Activated T-helper 1 cell treated with anti-CD3 and anti-CD28 coated beads, Interleukin-12 subunit alpha, Interleukin-12 subunit beta, Interleukin-2, Interleukin-4 antibody, amounts not matched to agents 30 ng/mL and 10 ng/mL and 1 ng/mL, durations not matched to agents 14 hours and 24 hours and 36 hours (primary cell): ENCODE measurements around the gene OOSP4A. TPM values are rescaled to one million over a fixed set of nuclear protein-coding genes. Genes with fewer than 3 reads are reported as not detected.

Experiments
- DNase-seq: peaks from one replicate; pipeline ENCODE4 v3.0.0; 2021; ENCODE audit warnings: low spot score
- H3K27ac Mint-ChIP-seq: one replicate; pipeline ENCODE4 v1.8.0; 2021; ENCODE audit warnings: mild to moderate bottlenecking, mixed read lengths
- H3K27me3 Mint-ChIP-seq: one replicate; pipeline ENCODE4 v1.8.0; 2022; ENCODE audit warnings: mild to moderate bottlenecking, moderate library complexity, mixed read lengths; ENCODE audit not compliant: insufficient read depth
- H3K36me3 Mint-ChIP-seq: one replicate; pipeline ENCODE4 v1.8.0; 2021; ENCODE audit warnings: low read depth, mixed read lengths
- H3K4me1 Mint-ChIP-seq: one replicate; pipeline ENCODE4 v1.8.0; 2021; ENCODE audit warnings: low read depth, mixed read lengths
- H3K4me3 Mint-ChIP-seq: one replicate; pipeline ENCODE4 v1.8.0; 2021; ENCODE audit warnings: mild to moderate bottlenecking, moderate library complexity, mixed read lengths
- H3K9me3 Mint-ChIP-seq: one replicate; pipeline ENCODE4 v1.8.0; 2021; ENCODE audit warnings: mixed read lengths
- intact Hi-C: fragments of 100-400 bp; cut with micrococcal nuclease; formaldehyde crosslinking; loops from one replicate; pipeline ENCODE4 v1.15.1; 2024
- total RNA-seq: library from RNA; stranded (reverse); gene quantifications from 2 replicates; pipeline ENCODE4 v1.2.3, GENCODE V29; 2022

The OOSP4A gene
- total RNA-seq, 1 donor from 2014 or later: not detected

DNA sequence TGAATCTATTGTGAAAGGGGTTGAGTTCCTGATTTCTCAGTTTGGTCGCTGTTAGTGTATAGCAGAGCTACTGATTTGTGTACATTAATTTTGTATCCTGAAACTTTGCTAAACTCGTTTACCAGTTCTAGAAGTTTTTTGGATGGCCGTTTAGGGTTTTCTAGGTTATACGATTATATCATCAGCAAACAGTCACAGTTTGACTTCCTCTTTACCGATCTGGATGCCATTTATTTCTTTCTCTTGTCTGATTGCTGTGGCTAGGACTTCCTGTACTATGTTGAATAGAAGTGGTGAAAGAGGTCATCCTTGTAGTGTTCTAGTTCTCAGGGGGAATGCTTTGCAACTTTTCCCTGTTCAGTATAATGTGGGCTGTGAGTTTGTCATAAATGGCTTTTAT lies 28.6 kb downstream of the OOSP4A start:
- Mint-ChIP-seq H3K4me1 (no peaks in the 10 kb centered on the region), H3K9me3 (peaks cover 12% of the 10 kb centered on the region), H3K27me3 (no peaks in the 10 kb centered on the region), H3K27ac (no peak overlapping the region), H3K36me3 (no peaks in the 10 kb centered on the region), H3K4me3 (no peak overlapping the region)
- intact Hi-C loops: no loop called here
- no peak for DNase-seq

DNA sequence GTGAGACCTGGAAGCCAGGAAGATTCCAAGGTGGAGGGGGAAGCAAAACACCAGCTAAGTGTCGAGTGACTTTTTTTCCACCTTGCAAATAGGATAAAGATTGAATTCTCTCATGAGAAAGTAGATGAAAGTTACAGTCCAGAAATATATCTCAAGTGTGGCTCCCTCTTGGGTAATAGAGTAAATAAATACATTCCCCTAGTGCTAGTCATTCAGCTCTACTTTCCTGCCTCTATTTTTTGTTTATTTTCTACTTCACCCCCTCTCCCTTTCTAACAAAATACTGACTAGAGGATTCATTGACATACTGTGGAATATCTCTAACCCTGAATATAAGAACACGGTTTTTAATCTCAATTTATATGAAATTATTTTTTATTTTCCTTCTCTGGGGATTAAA lies 34.0 kb downstream of the OOSP4A start:
- intact Hi-C loops: no loop called here
- H3K4me3 Mint-ChIP-seq: no peak overlapping the region
- H3K4me1 Mint-ChIP-seq: no peaks in the 10 kb centered on the region
- DNase-seq: no peak
- H3K27me3 Mint-ChIP-seq: no peaks in the 10 kb centered on the region
- H3K36me3 Mint-ChIP-seq: no peaks in the 10 kb centered on the region
- no peak overlapping the region for H3K27ac Mint-ChIP-seq
- no peaks in the 10 kb centered on the region for H3K9me3 Mint-ChIP-seq

DNA sequence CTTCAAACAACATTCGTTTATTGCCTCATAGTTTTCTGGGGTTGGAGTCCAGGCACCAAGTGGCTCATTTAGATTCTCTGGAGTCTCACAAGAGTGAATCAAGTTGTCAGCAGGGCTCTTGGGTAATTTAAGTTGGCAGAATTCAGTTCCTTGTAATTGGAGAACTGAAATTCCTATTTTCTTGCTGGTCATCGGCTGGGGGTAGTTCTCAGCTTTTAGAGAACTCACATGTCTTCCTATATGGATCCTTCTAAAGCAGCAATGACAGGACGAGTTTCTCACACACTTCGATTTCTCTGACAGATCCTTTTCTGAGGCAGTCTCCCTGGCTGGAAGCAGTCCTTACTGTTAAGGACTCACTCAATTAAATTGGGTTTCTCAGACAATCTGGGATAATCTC lies 35.9 kb downstream of the OOSP4A start:
- Mint-ChIP-seq H3K27me3 (no peaks in the 10 kb centered on the region), H3K4me3 (no peak overlapping the region), H3K36me3 (no peaks in the 10 kb centered on the region), H3K9me3 (no peaks in the 10 kb centered on the region), H3K4me1 (no peaks in the 10 kb centered on the region), H3K27ac (no peak overlapping the region)
- DNase-seq: no peak
- intact Hi-C loops: no loop called here

DNA sequence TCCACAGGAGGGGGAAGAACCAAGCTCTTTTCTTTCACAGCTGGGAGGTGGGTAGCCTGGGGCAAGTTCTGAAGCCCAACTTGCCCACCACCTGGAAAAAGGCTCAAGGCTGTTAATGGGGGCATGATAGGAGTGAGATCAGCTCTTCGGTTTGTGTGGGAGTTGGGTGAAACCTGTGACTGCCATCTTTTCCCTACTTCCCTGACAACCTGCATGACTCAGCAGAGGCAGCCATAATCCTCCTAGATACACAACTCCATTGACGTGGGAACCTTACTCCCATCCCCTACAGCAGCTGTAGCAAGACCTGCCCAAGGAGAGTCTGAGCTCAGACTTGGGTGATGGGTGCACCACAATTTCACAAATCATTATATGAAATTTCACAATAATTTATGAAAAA lies 39.9 kb downstream of the OOSP4A start:
- no peak overlapping the region for H3K27ac Mint-ChIP-seq
- H3K27me3 Mint-ChIP-seq: no peaks in the 10 kb centered on the region
- H3K4me3 Mint-ChIP-seq: no peak overlapping the region
- intact Hi-C loops: no loop called here
- H3K4me1 Mint-ChIP-seq: no peaks in the 10 kb centered on the region
- DNase-seq: no peak
- H3K9me3 Mint-ChIP-seq: no peaks in the 10 kb centered on the region
- no peaks in the 10 kb centered on the region for H3K36me3 Mint-ChIP-seq

DNA sequence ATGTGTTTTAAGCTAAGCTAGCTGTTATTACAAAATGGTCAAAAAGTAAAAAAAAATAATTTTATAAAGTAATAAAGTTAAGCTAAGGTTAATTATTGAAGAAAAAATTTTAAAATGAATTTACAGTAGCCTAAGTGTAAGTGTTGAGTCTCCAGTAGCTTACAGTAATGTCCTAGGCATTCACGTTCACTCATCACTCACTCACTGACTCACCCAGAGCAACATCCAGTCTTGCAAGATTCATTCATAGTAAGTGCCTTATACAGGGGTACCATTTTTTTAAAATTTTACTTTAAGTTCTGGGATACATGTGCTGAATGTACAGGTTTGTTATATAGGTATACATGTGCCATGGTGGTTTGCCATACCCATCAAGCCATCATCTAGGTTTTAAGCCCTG lies 41.5 kb downstream of the OOSP4A start:
- intact Hi-C loops: no loop called here
- H3K9me3 Mint-ChIP-seq: no peaks in the 10 kb centered on the region
- H3K27ac Mint-ChIP-seq: no peak overlapping the region
- H3K4me3 Mint-ChIP-seq: no peak overlapping the region
- no peaks in the 10 kb centered on the region for H3K27me3 Mint-ChIP-seq
- no peak for DNase-seq
- no peaks in the 10 kb centered on the region for H3K4me1 Mint-ChIP-seq
- no peaks in the 10 kb centered on the region for H3K36me3 Mint-ChIP-seq

DNA sequence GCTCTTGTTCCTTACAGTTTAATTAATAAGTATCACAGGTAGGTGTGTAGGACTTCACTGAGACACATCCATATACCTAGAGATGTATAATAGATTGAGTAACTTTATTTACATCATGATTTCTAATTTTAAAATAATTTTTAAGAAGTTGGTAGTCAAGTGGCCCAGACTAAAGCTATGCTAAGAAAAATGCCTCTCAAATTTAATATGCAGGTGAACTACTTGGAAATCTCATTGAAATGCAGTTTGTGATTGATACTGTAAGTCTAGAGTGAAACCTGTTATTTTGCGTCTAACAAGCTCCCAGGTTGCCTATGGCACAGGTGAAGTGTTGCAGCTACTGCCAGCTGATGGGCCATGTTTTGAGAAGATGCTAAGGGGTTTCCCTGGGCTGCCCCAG lies 53.0 kb downstream of the OOSP4A start, which contains the start of gene OOSP4B:
Gene OOSP4B, plus strand, starts transcription at position 301 of the 400 bp plus-strand sequence.
- Mint-ChIP-seq H3K27ac (no peak within 1 kb of the TSS), H3K36me3 (no peaks in the 10 kb centered on the region), H3K4me3 (no peak within 1 kb of the TSS), H3K27me3 (peaks cover 2% of the 10 kb centered on the region), H3K4me1 (no peaks in the 10 kb centered on the region), H3K9me3 (no peaks in the 10 kb centered on the region)
- no peak for DNase-seq
- intact Hi-C loops: no loop called here

DNA sequence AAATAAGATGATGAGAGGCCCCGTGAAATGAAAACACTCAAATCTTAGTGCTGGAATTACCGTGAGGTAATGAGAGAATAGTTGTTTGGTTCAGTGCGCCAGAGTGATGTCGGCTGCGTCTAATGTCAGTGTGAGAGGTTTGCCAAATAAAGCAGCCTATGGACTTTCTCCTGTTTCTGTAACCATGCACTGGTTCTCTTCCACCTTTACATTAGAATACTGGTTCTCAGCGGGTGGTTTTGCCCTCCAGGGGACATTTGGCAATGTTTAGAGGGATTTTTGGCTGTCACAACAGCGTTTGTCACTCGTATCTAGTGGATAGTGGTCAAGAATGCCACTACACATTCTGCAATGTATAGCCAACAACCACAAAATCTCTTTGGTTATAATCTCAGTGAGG lies 54.2 kb downstream of the OOSP4A start:
- H3K4me1 Mint-ChIP-seq: no peaks in the 10 kb centered on the region
- H3K9me3 Mint-ChIP-seq: no peaks in the 10 kb centered on the region
- no peak for DNase-seq
- H3K27me3 Mint-ChIP-seq: peaks cover 2% of the 10 kb centered on the region
- no peaks in the 10 kb centered on the region for H3K36me3 Mint-ChIP-seq
- no peak overlapping the region for H3K27ac Mint-ChIP-seq
- intact Hi-C loops: no loop called here
- no peak overlapping the region for H3K4me3 Mint-ChIP-seq

Other genes with a start within 250 kb of the OOSP4A start
- 26.2 and 28.4 TPM in 2 replicates for gene STX3, start 208.7 kb upstream of the OOSP4A start, total RNA-seq
- 88.3 and 93.9 TPM in 2 replicates for gene MRPL16, start 153.3 kb upstream of the OOSP4A start, total RNA-seq
- gene CBLIF, start 118.5 kb upstream of the OOSP4A start, total RNA-seq: not detected in 2 replicates
- gene TCN1, start 97.5 kb upstream of the OOSP4A start, total RNA-seq: not detected in 2 replicates
- gene OOSP3, start 85.3 kb upstream of the OOSP4A start, total RNA-seq: not detected in 2 replicates
- 0.27 TPM in 1 of 2 replicates, not detected in the other for gene OOSP1, start 25.6 kb upstream of the OOSP4A start, total RNA-seq
- not detected in 2 replicates for gene OOSP4B, start 53.1 kb downstream of the OOSP4A start, total RNA-seq
- not detected in 2 replicates for gene OOSP2, start 76.4 kb downstream of the OOSP4A start, total RNA-seq
- not detected in 2 replicates for gene MS4A3, start 92.6 kb downstream of the OOSP4A start, total RNA-seq
- not detected in 2 replicates for gene MS4A2, start 124.6 kb downstream of the OOSP4A start, total RNA-seq
- not detected in 2 replicates for gene MS4A6A, start 219.1 kb downstream of the OOSP4A start, total RNA-seq